HG02571 (cell line): ENCODE results near the gene NUP188.
"Not testable (repeated sequence)": the region's sequence is repeated elsewhere in the genome, so short reads cannot be mapped to it uniquely, and the experiment has no call there.

ENCODE experiments used
- ATAC-seq: cut with Tn5 transposase; IDR thresholded peaks from one replicate; pipeline ENCODE4 v1.9.1; 2021; ENCODE audit warnings: mild to moderate bottlenecking, moderate library complexity; ENCODE audit not compliant: unreplicated experiment

The NUP188 gene

DNA sequence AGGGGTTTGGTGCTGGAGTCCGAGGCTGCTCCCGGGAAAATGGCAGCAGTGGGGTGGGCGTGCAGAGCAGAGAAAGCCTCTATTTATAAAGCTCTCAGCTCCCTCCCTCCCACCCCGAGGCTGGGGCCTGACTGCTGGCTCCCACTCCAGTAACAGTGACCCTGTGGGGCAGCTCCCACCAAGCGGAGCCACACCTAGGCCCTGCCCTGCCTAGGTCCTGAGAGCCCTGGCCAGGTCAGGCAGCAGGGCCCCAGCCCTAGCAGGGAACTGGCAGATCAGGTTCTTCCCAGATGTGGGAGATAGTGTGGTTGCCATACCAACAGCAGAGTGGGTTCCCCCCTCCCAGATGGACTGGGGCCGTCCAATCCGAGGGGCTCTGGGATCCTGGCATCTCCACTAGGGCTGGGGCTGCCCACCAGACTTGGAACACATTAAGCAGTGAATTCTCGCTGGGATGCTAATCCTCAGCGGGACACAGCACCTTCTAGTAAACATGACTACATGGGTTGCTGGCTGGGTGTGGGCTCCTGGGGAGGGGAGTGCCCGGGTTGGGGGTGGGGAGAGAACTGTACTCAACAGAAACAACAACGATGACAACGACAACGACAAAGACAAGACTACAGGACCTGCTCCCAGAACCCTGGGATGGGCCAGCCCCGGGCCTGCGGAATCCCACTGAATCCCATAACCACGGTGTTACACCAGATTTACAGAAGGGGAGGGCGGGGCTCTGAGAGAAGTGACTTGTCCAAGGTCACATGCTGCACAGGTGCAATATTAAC lies 79.1 kb downstream of the NUP188 start:
- ATAC-seq = no peak

- ATAC-seq = no peak
These were observed 79.8 kb downstream of the NUP188 start for GRCh38 chr9:129027224-129027684.

DNA sequence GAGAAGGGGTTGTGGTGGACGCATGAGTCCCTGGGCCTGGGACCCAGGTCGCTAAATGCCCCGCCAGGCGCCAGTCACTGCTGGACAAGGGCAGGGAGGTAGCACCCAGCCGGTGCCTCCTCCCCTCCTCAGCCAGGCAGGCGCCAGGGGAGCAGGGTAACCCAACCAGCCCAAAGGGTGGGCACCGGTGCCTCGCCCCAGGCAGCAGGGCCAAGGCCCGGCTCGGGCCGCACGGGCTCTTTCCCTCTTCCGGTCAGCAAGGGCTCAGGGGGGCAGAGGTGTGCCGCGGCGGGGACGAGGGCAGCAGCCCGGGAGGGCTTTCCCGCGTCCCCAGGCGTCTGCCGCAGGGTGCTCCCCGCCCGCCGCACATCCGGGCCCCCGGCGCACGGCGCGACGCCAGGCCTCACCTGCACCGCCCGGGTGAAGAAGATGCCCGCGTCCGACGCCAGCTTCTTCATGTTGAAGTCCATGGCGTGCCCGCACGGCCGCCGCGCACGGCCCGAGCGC lies 80.2 kb downstream of the NUP188 start:
- ATAC-seq = peak; percentile 25

GRCh38 chr9:129028192-129028966 lies 80.9 kb downstream of the NUP188 start, which contains the start of gene SH3GLB2:
SH3GLB2 (minus strand) TSS chr9:129028331; CDS start chr9:129028154, 177 bp downstream.
- peak; percentile 75 for ATAC-seq

- no peak for ATAC-seq
These were observed 82.7 kb downstream of the NUP188 start for GRCh38 chr9:129030191-129030590.

GRCh38 chr9:129031514-129031913 lies 84.0 kb downstream of the NUP188 start:
- ATAC-seq = no peak

- no peak for ATAC-seq
These were observed 85.2 kb downstream of the NUP188 start for GRCh38 chr9:129032541-129033159.

DNA sequence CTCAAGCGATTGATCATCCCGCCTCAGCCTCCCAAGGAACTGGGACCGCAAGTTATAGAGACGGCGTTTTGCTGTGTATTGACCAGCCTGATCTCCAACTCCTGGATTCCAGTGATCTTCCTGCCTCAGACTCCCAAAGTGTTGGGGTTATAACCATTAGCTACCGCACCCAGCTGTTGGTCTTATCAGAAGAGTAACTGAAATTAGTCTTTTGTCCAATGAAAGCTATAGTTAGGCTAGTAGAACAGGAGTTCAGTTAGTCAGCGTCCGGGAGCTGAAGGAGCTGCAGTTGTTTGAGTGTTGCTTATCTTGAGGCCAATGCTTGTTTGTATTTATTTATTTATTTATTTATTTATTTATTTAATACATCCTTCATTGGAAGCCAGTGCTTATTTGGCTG lies 85.7 kb downstream of the NUP188 start:
- ATAC-seq = no peak

DNA sequence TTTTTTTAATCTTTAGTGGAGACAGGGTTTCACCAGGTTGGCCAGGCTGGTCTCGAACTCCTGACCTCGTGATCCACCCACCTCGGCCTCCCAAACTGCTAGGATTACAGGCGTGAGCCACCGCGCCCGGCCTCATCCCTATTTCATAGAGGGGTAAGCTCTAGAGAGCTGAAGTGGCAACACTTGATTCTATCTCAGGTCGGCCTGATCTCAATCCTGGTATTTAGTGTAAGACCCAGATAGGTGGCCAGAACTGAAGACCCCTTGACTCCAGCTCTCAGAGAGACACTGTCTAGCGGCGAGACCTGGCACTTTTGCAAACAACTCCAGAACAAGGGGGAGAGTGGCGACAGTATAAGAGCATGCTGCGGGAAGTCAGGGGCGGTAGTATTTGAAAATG lies 88.3 kb downstream of the NUP188 start:
- not testable (repeated sequence) for ATAC-seq

- peak; percentile 95 for ATAC-seq
These were observed 88.9 kb downstream of the NUP188 start, which contains the start of gene MIGA2 for GRCh38 chr9:129036241-129036922. MIGA2 (plus strand) TSS chr9:129036626; CDS start chr9:129040595, 3,969 bp downstream.

DNA sequence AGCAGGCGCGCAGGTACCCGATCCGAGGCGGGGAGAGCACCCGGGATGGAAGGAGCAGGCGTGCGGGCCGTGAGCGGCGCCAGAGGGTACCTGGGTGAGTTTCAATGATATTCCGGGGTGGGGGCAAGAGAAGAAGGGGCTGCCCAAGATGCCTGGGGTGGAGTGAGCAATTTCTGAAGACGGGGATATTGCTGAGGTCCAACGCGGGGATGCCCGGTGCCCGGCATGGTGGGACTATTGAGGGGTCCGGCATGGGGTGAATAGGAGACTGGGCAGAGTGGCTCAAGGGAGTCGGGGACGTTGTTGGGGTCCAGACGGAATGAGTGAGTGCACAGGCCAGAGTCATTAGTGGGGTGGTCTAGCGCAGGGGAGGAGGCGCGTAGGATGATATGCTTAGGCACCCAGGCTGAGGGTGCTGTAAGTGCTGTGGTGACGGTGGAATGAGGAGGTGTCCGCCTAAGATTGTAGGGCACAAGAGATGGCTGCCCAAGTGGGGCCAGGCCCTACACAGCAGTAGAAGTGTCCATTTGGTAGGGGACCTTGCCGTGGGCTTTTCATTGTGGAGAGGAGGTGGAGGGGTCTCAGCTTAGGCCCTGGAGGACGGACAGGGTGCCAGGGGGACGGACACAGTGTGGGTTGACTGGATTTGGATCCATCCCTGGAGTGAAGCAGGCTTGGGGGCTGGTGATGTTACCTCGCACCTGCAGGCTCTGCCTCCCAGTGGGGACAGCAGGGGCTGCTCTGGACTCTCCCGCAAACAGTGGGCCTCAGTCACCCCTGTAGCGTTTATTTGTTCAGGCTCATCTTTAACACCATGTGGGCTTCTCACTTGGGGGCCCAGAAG lies 89.6 kb downstream of the NUP188 start:
- ATAC-seq = no peak

- ATAC-seq = no peak
These were observed 90.2 kb downstream of the NUP188 start for GRCh38 chr9:129037767-129038098.

- no peak for ATAC-seq
These were observed 90.8 kb downstream of the NUP188 start for GRCh38 chr9:129038109-129038852.

DNA sequence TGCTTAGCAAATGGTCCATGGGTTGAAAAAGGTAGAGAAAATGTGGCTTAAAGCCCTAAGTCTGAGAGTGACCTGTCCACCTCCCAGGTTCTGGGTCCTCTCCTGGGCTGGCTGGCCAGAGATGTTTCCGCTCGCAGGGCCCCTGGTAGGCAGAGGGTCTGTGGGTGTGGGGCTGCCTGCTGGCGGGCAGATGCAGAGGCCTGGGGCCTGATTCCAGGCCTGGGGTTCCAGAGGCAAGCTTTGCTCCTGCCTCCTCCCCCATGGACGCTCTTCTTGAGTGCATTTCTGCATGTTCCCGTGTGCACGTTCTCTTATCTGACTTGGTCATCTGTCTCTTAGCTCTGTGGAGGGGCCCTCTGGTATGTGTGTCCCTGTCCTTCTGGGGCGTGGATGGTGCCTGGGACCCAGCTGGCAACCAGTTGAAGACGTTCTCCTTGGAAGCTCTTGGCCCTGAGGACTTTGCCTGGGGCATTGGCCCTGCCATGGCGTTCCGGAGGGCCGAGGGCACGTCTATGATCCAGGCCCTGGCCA lies 92.7 kb downstream of the NUP188 start:
- no peak for ATAC-seq

- ATAC-seq = no peak
These were observed 94.5 kb downstream of the NUP188 start for GRCh38 chr9:129042016-129042415.

DNA sequence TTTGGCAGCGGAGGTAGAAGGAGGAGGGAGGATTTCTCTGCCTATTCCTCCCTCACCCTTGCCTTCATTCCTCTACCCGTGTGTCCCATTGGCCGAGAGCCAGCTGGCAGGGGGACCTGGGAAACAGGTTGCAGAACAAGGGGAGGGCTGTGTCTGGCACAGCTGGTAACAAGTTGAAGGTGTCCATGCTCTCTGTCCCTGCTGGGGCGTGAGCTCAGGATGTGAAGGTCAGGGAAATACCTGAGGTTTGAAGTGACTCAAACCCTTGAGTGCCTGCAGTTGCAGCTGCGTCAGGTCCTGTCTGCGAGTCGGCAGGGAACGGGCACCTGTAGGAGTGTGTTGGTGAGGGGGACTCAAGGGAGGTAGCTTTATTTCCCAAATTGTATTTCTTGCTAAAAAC lies 105.1 kb downstream of the NUP188 start:
- ATAC-seq = no peak

DNA sequence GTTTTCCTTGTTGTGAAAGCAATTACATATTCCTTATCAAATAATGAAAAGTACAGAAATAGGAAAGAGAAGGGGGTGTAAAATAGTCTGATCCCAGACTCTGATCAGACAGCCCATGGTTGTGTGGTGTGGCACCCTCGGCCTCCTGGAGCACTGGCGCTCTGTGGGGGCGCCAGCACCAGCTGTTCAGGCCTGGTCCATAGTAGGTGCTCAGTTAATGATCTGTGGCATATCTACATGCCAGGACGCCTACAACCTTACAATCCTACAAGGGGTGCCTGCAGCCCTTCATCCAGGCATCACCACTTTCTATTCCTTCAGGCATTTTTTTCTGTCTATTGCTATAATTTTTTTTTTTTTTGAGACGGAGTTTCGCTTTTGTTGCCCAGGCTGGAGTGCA lies 105.5 kb downstream of the NUP188 start:
- ATAC-seq = no peak

- no peak for ATAC-seq
These were observed 106.8 kb downstream of the NUP188 start for GRCh38 chr9:129054163-129054851.
